Activated CD4-positive, alpha-beta memory T cell treated with anti-CD3 and anti-CD28 coated beads for 36 hours (primary cell): Measurements from ENCODE around the gene CBLN3. TPM values are rescaled to one million over a fixed set of nuclear protein-coding genes. Genes with fewer than 3 reads are reported as not detected.

Experiments
- CTCF ChIA-PET: fragments of 350-600 bp; sonication (Branson Sonifier 250); formaldehyde crosslinking; loops from one replicate; lab custom pipeline; 2021; ENCODE audit warnings: antibody characterized with exemption, inconsistent platforms; lab: Charles Lee
- POLR2A ChIA-PET: fragments of 350-600 bp; sonication (Branson Sonifier 250); formaldehyde crosslinking; loops from one replicate; lab custom pipeline; 2021; ENCODE audit warnings: antibody characterized with exemption; lab: Charles Lee
- DNase-seq: peaks from one replicate; pipeline ENCODE4 v3.0.0-alpha.2; 2020
- H3K27ac Mint-ChIP-seq: one replicate; pipeline ENCODE4 v1.8.0; 2021; ENCODE audit warnings: mixed read lengths
- H3K27me3 Mint-ChIP-seq: one replicate; pipeline ENCODE4 v1.8.0; 2021; ENCODE audit warnings: mixed read lengths
- H3K36me3 Mint-ChIP-seq: one replicate; pipeline ENCODE4 v1.8.0; 2021; ENCODE audit warnings: mixed read lengths
- H3K4me1 Mint-ChIP-seq: one replicate; pipeline ENCODE4 v1.8.0; 2021; ENCODE audit warnings: low read depth, mixed read lengths
- H3K4me3 Mint-ChIP-seq: one replicate; pipeline ENCODE4 v1.8.0; 2021; ENCODE audit warnings: mild to moderate bottlenecking, mixed read lengths
- H3K9me3 Mint-ChIP-seq: one replicate; pipeline ENCODE4 v1.8.0; 2021; ENCODE audit warnings: mixed read lengths
- intact Hi-C: fragments of 100-400 bp; cut with micrococcal nuclease; formaldehyde crosslinking; loops from one replicate; pipeline ENCODE4 v1.15.1; 2023
- total RNA-seq, 2 experiments: library from RNA; stranded (reverse); gene quantifications; one replicate each; pipeline ENCODE4 v1.2.3, GENCODE V29; 2021

The CBLN3 gene
- total RNA-seq, 2 experiments from 2014 or later, result 8.6 to 9.3 TPM

DNA sequence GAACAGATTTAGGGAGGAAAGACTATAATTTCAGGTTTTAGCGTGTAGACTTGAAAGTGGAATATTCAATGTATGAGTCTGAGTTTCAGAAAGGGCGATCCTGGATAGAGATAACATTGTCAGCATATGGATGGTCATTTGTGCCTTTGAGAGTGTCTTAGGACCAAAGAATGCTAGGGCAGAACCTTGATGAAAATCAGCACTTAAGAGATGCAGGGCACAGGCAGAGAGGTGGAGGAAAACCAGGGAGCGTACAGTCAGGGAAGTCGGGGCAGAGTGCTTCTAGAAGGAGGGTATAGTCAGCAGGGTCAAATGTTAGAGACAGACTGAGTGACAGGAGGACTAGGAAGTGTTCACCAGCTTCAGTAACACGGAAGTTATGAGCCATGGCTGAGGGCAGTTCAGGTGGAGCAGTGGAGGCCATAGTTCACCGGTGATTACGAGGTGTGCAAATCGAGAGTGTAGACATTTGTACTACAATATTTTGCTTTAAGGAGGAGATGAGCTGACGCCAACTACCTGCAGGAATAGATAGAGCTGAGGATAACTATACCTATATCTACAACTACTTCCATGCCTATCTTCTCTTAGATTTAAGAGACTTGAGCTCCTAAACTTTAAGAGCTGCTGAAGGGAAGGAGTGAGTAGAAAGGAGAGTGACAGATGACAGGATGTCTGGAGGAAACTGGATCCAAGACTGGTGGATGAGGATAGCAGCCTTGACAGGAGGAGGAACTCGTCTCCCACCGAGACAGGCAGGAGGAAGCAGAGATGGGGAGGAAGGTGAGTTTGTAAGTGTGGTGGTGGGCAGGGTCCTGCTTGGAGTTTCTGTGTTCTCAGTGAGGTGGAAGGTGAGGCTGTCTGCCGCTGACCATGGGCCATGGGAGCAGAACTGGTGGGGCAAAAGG, 6.5 kb downstream of the CBLN3 start:
- POLR2A ChIA-PET, result no interaction called here
- CTCF ChIA-PET, result interaction anchor here (0.6 to 21.1 kb wide), 7 partner anchors 8 to 94 kb away, joined by 3 to 968 read pairs (median 8); partner anchors contain the start of genes ADCY4 and RIPK3
- Mint-ChIP-seq H3K4me1 (peaks cover 24% of the 10 kb centered on the region), H3K9me3 (no peaks in the 10 kb centered on the region), H3K4me3 (no peak overlapping the region), H3K36me3 (no peaks in the 10 kb centered on the region), H3K27ac (no peak overlapping the region), H3K27me3 (peaks cover 3% of the 10 kb centered on the region)
- intact Hi-C loops, result no loop called here
- peak; percentile 8 for DNase-seq

DNA sequence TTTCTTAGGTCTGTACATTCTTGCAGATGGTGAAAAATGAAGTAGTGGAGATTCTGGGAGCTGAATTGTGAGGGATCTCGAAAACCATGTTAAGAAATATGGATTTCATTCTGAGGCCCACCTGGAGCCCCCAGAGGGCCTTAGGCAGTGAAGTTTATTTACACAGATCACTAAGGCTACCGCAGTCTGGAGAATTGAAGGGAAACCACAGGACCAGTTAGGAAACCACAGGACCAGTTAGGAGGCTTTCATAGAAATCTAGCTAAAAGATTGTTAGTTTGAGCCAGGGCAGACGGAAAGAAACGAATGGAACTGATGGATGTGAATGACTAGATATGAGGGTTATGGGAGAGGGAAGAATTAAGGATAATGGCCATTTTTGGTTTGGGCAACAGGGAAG, 7.2 kb downstream of the CBLN3 start:
- CTCF ChIA-PET, result interaction anchor here (2.2 to 2.7 kb wide), 2 partner anchors 9 to 13 kb away, joined by 5 to 23 read pairs; no protein-coding TSS in a partner anchor
- no peak overlapping the region for H3K4me3 Mint-ChIP-seq
- H3K9me3 Mint-ChIP-seq, result no peaks in the 10 kb centered on the region
- POLR2A ChIA-PET, result no interaction called here
- H3K27ac Mint-ChIP-seq, result no peak overlapping the region
- H3K4me1 Mint-ChIP-seq, result peaks cover 21% of the 10 kb centered on the region
- H3K27me3 Mint-ChIP-seq, result peaks cover 3% of the 10 kb centered on the region
- DNase-seq, result peak; percentile 7
- H3K36me3 Mint-ChIP-seq, result no peaks in the 10 kb centered on the region
- intact Hi-C loops, result no loop called here

DNA sequence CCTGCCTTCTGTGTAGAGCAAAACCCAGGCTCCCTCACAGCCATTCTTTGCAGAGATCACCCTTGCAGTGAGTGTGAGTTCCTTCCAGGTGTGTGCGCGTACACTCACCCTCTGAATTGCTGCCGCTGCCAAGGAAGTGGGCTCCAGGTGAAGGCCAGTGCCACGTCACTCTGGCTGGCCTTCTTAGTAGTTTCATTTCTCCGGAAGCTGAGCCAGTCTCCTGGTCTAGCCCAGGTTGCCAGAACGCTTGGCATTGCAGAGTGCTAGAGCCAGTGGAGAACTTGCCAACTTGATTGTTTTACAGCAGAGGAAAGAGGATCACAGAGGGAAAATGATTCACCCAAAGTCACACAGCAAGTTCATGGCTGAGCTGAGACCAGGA, 11.0 kb downstream of the CBLN3 start:
- no peaks in the 10 kb centered on the region for H3K4me1 Mint-ChIP-seq
- intact Hi-C loops, result no loop called here
- ChIA-PET CTCF (interaction anchor here (1.0 to 2.0 kb wide), 6 partner anchors 9 to 110 kb away, joined by 3 to 9 read pairs (median 4); no protein-coding TSS in a partner anchor), POLR2A (interaction anchor here (1.4 kb wide), 1 partner anchor 12 kb away, joined by 6 read pairs; the partner anchor contains the start of gene KHNYN)
- DNase-seq, result no peak
- H3K27ac Mint-ChIP-seq, result no peak overlapping the region
- H3K9me3 Mint-ChIP-seq, result no peaks in the 10 kb centered on the region
- H3K27me3 Mint-ChIP-seq, result peaks cover 6% of the 10 kb centered on the region
- no peak overlapping the region for H3K4me3 Mint-ChIP-seq
- H3K36me3 Mint-ChIP-seq, result no peaks in the 10 kb centered on the region

DNA sequence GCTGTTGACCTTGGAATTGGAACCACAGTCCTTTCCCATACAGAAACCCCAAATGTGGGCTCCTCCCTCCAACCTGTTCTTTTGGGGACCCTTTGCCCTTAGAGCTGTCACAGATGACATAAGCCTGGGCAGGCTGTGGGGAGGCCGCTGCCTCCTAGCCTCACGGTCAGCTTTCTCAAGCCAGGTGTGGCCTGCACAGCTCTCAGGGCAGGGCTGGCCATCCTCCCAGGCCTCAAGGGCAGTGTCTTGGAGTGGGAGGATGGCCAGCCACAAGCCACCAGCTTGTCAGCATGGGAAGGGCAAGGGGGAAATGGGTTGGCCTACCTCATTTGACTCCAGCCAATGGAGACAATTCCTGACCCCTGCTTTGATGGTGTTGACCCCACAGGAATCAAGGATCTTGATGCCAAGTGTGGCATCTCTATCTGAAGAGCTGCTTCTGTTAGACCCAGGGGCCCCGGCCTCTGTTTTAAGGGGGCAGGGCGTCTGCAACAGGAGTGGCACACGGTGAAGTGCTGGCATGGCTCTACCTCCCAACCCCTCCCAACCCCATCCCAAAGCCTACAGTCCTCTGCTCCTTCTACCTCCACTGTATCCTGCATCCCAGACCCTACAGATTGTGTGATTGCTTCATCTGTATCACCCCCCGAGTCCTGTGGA, 11.5 kb downstream of the CBLN3 start:
- no peak overlapping the region for H3K4me3 Mint-ChIP-seq
- CTCF ChIA-PET, result interaction anchor here (1.0 to 2.0 kb wide), 4 partner anchors 8 to 85 kb away, joined by 3 to 9 read pairs (median 4); no protein-coding TSS in a partner anchor
- H3K27ac Mint-ChIP-seq, result no peak overlapping the region
- intact Hi-C loops, result no loop called here
- H3K4me1 Mint-ChIP-seq, result no peaks in the 10 kb centered on the region
- peaks cover 6% of the 10 kb centered on the region for H3K27me3 Mint-ChIP-seq
- DNase-seq, result no peak
- no peaks in the 10 kb centered on the region for H3K36me3 Mint-ChIP-seq
- H3K9me3 Mint-ChIP-seq, result no peaks in the 10 kb centered on the region
- POLR2A ChIA-PET, result no interaction called here

DNA sequence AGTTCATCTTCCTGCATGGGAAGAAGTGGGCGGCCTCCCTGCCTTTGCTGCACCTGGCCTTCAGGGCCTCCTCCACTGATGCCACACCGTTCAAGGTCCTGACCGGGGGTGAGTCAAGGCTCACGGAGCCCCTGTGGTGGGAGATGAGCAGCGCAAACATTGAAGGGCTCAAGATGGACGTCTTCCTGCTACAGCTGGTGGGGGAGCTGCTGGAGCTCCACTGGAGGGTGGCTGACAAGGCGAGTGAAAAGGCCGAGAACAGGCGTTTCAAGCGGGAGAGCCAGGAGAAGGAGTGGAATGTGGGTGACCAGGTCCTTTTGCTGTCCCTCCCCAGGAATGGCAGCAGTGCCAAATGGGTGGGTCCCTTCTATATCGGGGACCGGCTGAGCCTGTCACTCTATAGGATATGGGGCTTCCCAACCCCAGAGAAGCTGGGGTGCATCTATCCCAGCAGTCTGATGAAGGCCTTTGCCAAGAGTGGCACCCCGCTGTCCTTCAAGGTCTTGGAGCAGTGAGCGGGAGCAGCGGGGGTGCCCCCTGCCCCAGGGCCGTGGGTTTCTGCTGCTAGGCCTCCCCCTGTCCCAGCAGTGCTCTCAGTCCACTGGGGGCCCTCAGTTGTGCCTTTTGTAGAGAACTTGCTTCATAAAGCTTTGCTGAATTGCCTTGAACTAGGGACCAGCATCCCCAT, 12.4 kb downstream of the CBLN3 start:
- POLR2A ChIA-PET, result no interaction called here
- H3K4me3 Mint-ChIP-seq, result no peak overlapping the region
- H3K36me3 Mint-ChIP-seq, result no peaks in the 10 kb centered on the region
- H3K27ac Mint-ChIP-seq, result no peak overlapping the region
- H3K27me3 Mint-ChIP-seq, result peaks cover 6% of the 10 kb centered on the region
- peak; percentile 4 for DNase-seq
- H3K4me1 Mint-ChIP-seq, result no peaks in the 10 kb centered on the region
- CTCF ChIA-PET, result no interaction called here
- no peaks in the 10 kb centered on the region for H3K9me3 Mint-ChIP-seq
- intact Hi-C loops, result no loop called here

DNA sequence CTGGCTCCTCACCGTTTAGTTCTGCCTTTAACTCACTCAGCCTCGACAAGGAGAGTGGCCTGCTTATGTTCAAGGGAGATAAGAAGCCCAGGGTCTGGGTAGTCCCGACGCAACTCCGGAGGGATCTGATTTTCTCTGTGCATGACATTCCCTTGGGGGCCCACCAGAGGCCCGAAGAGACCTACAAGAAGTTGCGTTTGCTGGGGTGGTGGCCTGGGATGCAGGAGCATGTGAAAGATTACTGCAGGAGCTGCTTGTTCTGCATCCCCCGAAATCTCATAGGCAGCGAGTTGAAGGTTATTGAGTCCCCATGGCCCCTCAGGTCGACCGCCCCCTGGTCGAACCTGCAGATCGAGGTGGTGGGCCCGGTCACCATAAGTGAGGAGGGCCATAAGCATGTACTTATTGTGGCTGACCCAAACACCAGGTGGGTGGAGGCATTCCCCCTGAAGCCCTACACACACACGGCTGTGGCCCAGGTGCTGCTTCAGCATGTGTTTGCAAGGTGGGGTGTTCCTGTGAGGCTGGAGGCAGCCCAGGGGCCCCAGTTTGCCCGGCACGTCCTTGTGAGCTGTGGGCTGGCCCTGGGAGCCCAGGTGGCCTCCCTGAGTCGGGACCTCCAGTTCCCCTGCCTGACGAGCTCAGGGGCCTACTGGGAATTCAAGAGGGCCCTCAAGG, 13.1 kb downstream of the CBLN3 start:
- H3K27me3 Mint-ChIP-seq, result peaks cover 6% of the 10 kb centered on the region
- intact Hi-C loops, result no loop called here
- ChIA-PET CTCF (no interaction called here), POLR2A (no interaction called here)
- no peak for DNase-seq
- no peaks in the 10 kb centered on the region for H3K36me3 Mint-ChIP-seq
- H3K4me1 Mint-ChIP-seq, result no peaks in the 10 kb centered on the region
- H3K4me3 Mint-ChIP-seq, result no peak overlapping the region
- H3K27ac Mint-ChIP-seq, result no peak overlapping the region
- no peaks in the 10 kb centered on the region for H3K9me3 Mint-ChIP-seq

DNA sequence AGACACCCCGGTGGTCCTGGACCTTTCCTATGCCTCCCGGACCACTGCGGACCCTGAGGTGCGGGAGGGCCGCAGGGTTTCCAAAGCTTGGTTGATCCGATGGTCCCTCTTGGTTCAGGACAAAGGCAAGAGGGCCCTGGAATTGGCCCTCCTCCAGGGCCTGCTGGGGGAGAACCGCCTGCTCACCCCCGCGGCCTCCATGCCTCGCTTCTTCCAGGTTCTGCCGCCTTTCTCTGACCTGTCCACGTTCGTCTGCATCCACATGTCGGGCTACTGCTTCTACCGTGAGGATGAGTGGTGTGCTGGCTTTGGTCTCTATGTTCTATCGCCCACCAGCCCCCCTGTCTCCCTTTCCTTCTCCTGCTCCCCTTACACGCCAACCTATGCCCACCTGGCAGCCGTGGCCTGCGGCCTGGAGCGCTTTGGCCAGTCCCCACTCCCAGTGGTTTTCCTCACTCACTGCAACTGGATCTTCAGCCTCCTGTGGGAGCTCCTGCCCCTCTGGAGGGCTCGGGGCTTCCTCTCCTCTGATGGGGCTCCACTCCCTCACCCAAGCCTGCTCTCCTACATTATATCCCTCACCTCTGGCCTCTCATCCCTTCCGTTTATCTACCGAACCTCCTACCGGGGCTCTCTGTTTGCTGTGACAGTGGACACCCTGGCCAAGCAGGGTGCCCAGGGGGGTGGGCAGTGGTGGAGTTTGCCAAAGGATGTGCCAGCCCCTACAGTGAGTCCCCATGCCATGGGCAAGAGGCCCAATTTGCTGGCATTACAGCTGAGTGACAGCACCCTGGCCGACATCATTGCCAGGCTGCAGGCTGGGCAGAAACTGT, 13.8 kb downstream of the CBLN3 start:
- intact Hi-C loops, result no loop called here
- H3K4me3 Mint-ChIP-seq, result no peak overlapping the region
- peaks cover 7% of the 10 kb centered on the region for H3K27me3 Mint-ChIP-seq
- ChIA-PET POLR2A (no interaction called here), CTCF (interaction anchor here (1.1 kb wide), 1 partner anchor 16 kb away, joined by 4 read pairs; no protein-coding TSS in a partner anchor)
- no peaks in the 10 kb centered on the region for H3K4me1 Mint-ChIP-seq
- no peaks in the 10 kb centered on the region for H3K36me3 Mint-ChIP-seq
- H3K27ac Mint-ChIP-seq, result no peak overlapping the region
- H3K9me3 Mint-ChIP-seq, result no peaks in the 10 kb centered on the region
- DNase-seq, result no peak

DNA sequence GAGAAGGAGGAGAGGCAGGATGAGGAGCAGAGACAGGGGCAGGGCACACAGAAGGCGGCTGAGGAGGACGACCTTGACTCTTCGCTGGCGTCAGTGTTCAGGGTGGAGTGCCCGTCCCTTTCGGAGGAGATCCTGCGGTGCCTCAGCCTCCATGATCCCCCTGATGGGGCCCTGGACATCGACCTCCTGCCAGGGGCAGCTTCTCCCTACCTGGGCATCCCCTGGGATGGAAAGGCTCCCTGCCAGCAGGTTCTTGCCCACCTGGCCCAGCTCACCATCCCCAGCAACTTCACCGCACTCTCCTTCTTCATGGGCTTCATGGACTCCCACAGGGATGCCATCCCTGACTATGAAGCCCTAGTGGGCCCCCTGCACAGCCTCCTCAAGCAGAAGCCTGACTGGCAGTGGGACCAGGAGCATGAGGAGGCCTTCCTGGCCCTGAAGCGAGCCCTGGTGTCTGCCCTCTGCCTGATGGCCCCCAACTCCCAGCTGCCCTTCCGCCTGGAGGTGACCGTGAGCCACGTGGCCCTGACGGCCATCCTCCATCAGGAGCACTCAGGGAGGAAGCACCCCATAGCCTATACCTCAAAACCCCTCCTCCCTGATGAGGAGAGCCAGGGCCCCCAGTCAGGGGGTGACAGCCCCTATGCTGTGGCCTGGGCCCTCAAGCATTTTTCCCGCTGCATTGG, 14.6 kb downstream of the CBLN3 start:
- DNase-seq, result no peak

DNA sequence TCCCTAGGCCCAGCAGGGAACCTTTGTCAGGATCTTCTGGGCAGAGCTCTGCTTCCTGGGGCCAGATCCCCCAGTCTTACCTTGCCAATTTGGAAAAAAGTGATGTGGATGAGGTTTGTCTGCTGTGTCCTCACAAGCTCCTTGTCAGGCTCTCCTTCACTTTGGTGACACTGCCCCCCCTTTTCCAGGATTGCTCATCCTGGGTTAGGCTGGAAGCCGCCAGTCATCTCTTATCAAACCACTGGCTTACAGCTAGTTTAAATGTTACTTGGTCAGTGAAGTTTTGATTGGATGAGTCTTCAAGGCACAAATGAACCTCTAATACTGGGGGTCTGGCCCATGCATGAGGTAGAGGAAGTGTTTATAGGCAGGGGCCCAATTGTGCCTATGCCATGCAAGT, 15.4 kb downstream of the CBLN3 start:
- Mint-ChIP-seq H3K9me3 (no peaks in the 10 kb centered on the region), H3K36me3 (no peaks in the 10 kb centered on the region), H3K4me3 (no peak overlapping the region), H3K4me1 (no peaks in the 10 kb centered on the region), H3K27ac (no peak overlapping the region), H3K27me3 (peaks cover 6% of the 10 kb centered on the region)
- intact Hi-C loops, result no loop called here
- ChIA-PET CTCF (interaction anchor here (0.6 to 2.1 kb wide), 5 partner anchors 10 to 248 kb away, joined by 3 to 17 read pairs (median 5); no protein-coding TSS in a partner anchor), POLR2A (no interaction called here)
- DNase-seq, result no peak

More for the DNA sequence above, 14.6 kb downstream of the CBLN3 start:
- intact Hi-C loops, result no loop called here
- no peaks in the 10 kb centered on the region for H3K4me1 Mint-ChIP-seq
- no peaks in the 10 kb centered on the region for H3K36me3 Mint-ChIP-seq
- no peak overlapping the region for H3K4me3 Mint-ChIP-seq
- ChIA-PET CTCF (interaction anchor here (1.1 to 2.1 kb wide), 2 partner anchors 16 to 17 kb away, joined by 4 to 17 read pairs; no protein-coding TSS in a partner anchor), POLR2A (no interaction called here)
- H3K27ac Mint-ChIP-seq, result no peak overlapping the region
- no peaks in the 10 kb centered on the region for H3K9me3 Mint-ChIP-seq
- H3K27me3 Mint-ChIP-seq, result peaks cover 7% of the 10 kb centered on the region
